ENCODE data around the gene KLHL5. TPM values are rescaled to one million over a fixed set of nuclear protein-coding genes. Genes with fewer than 3 reads are reported as not detected.

The KLHL5 gene
- total and polyA plus RNA-seq, 9 of the 15 experiments (the other 6 are each of a cell fraction or from before 2014, with no cell fraction given) = 8.0 to 30.8 (median 22.1) TPM

- TF ChIP-seq EWSR1 (IDR thresholded peaks at IDR 0.05; ENCODE audit: borderline replicate concordance, low read depth, partially characterized antibody) = no peak
- 0 out of 2 replicates have a peak, but pooled peaks have one; percentile 48 for TF ChIP-seq ZNF592 (IDR thresholded peaks at IDR 0.05)
- peak; percentile 55 for TF ChIP-seq GTF3C2 (IDR thresholded peaks at IDR 0.05; ENCODE audit: borderline replicate concordance, extremely low read depth, insufficient read length)
- TF ChIP-seq EGR1 (conservative IDR thresholded peaks at IDR 0.05) = 0 out of 2 replicates have a peak, but pooled peaks have one; percentile 27
- TF ChIP-seq NFYB (IDR thresholded peaks at IDR 0.05; ENCODE audit: extremely low read depth, insufficient read length) = no peak
- TF ChIP-seq GATAD2B (IDR thresholded peaks at IDR 0.05; ENCODE audit: borderline replicate concordance) = peak; percentile 94
- TF ChIP-seq SIN3B (IDR thresholded peaks at IDR 0.05; ENCODE audit: low read depth) = 0 out of 2 replicates have a peak, but pooled peaks have one; percentile 31
- no peak for TF ChIP-seq SRSF7 (optimal IDR thresholded peaks at IDR 0.05; ENCODE audit: low read depth, low read length)
- peak in 1 of 2 experiments; percentile 31; a peak in 2 of 4 replicates for TF ChIP-seq NONO (IDR thresholded peaks at IDR 0.05; ENCODE audit: low read depth in 2 of 2, low read length in 1 of 2)
- peak; percentile 69 for TF ChIP-seq CCNT2 (IDR thresholded peaks at IDR 0.05; ENCODE audit: borderline replicate concordance, extremely low read depth, insufficient read length, low read depth, low read length)
- TF ChIP-seq ZFX (CRISPR knock-in tag; IDR thresholded peaks at IDR 0.05) = peak; percentile 82
- TF ChIP-seq SRF (CRISPR knock-in tag; IDR thresholded peaks at IDR 0.05) = 0 out of 4 replicates have a peak, but pooled peaks of 1 of the 2 experiments have one; percentile 29
- peak; percentile 56 for TF ChIP-seq RBBP5 (IDR thresholded peaks at IDR 0.05; ENCODE audit: borderline replicate concordance, insufficient read depth, low read length, poor library complexity, severe bottlenecking)
- TF ChIP-seq NRF1 (conservative IDR thresholded peaks at IDR 0.05 in 1 of 2, IDR thresholded peaks at IDR 0.05 in 1 of 2) = peak; percentile 47 to 56; a peak in 3 of 4 replicates
- peak; percentile 63; the same call in 1 of the 2 replicates for TF ChIP-seq PHF8 (IDR thresholded peaks at IDR 0.05; ENCODE audit: borderline replicate concordance, low read length)
- 0 out of 2 replicates have a peak, but pooled peaks have one; percentile 10 for TF ChIP-seq JUND (IDR thresholded peaks at IDR 0.05; ENCODE audit: borderline replicate concordance, low read depth, low read length)
- TF ChIP-seq JUND (tag; IDR thresholded peaks at IDR 0.05; ENCODE audit: borderline replicate concordance, low read depth, low read length) = no peak
- peak; percentile 42; the same call in 1 of the 2 replicates for TF ChIP-seq GTF2E2 (tag; IDR thresholded peaks at IDR 0.05)
Measured at GRCh38 chr4:39044956-39045826, 16.8 kb upstream of the KLHL5 start (continued).
